Hematopoietic multipotent progenitor cell treated with erythropoietin and hydrocortisone succinate and interleukin-3 and kit ligand, for 17 days (in vitro differentiated cells): ENCODE results near the gene JDP2.
"Not testable (repeated sequence)": the region's sequence is repeated elsewhere in the genome, so short reads cannot be mapped to it uniquely, and the experiment has no call there.

Experiments
- DNase-seq: peaks from one replicate; pipeline ENCODE4 v3.0.0-alpha.2; 2015; ENCODE audit warnings: low spot score

The JDP2 gene, protein sequence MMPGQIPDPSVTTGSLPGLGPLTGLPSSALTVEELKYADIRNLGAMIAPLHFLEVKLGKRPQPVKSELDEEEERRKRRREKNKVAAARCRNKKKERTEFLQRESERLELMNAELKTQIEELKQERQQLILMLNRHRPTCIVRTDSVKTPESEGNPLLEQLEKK

DNA sequence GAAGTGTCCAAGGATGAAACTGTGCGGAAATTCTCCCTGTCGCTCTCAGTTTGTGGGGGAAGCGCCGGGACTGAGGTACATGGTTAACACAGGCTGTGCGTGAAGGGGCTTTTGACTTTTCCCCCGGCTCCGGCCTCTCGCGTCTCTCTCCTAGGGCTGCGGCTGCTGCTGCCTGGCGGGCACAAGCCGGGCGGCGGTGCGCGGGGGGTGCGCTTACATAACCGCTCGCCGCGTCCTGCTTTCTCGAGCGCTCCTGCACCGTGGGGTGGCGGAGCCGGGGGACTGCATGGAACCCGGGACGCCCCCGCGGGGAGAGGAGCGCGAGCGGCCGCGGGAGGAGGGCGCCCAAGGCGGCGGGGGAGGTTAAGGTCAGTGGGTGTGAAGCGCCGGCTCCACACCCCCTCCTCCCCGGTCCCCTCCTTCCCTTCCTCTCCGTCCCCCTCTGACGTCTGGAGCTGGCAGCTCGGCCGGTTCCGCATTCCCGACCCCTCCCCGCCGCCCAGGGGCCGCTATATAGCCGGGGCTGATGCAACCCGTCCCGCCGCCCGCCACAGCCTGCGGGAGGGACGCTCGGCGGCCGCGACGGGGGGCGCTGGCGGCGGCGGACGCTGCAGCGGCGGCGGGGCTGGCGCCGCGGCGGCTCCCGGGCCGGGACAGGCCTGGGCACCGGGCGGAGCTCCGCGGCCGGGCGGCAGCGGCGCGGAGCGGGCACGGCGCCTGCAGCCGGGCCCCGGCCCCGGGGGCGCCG, at the start of gene JDP2:
TSS of gene JDP2 (plus strand) at position 541 of the 748 bp plus-strand sequence. CDS start 9,899 bp downstream, outside the sequence.
- DNase-seq: no peak

DNA sequence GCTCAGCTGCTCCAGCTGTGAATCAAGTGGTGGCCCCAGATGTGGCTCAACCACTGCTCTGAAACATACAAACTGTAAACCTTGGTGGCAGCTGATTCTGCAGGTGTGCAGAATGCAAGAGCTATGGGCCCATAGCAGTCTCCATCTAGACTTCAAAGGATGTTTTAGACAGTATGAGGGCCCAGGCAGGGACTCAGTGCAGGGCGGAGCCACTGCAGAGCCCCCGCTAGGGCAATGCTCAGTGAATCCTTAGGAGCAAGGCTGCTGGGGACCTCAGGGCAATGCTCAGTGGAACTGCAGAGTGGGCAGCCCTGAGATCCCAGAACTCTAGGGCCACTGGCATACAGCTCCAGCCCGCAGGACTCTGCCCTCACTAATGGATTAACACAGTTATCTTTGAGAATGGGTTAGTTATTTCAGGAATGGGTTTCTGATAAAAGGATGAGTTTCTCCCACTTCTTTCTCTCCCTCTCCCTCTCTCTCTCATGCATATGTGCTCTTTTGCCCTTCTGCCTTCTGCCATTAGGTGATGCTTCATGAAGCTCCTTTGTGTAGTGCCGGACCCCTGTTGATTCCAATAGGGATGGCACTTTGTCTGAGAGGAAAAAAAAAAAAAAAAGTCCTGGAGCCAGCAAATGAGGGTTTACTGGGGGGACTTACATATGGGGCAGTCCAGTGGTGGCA, 48.4 kb upstream of the JDP2 start:
- no peak for DNase-seq

DNA sequence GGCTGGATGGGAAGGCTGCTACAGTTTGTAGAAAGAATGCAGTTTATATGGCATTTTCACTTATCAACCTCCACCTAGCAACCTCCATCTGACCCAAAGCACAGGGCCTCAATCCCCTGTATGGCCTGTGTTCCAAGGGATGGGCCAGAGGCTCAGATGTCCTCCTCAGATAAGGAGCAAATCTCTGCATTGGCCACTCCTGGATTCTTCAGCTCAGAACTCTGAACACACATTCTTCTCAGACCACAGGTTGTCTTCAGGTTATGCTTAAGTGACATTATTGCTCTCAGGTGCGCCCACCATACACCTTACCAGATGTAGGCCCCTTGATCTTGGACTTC, 47.9 kb upstream of the JDP2 start:
- DNase-seq: no peak

DNA sequence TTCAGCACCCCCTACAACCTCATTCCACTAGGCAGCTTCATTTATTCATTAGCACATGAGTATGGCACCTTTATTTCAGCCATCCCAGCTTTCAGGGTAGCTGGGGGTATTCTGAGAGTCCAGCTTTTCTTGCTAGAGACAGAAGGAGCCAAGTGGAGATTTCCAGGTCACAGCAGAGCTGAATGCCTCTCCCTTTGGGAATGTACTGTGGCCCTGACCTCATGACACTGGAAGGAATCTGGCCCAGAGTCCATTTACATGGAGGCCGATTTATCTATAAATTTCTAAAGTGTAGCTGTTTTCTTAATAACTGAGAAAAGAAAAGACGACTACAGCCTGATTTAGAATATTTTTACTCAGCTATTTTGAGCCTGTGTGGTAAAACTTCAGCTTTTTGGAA, 47.2 kb upstream of the JDP2 start:
- DNase-seq: no peak

DNA sequence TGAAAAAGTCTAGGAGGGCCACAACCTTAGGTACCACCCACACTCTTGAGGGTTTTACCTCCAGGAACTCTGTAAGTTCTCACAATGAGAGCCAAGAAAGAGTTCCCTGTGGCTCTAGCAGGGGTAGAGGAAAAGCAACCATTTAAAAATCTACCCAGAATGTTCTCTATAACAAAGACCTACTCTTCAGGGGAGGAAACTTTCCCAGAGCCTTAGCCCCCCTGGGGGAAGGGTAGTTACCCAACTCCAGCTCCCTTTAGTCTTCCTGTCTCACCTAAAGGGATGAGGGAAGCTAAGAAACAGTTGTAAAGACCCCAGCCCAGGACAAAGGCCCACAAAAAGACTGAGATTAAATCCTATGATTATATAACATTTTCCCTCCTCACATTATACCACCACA, 46.2 kb upstream of the JDP2 start:
- DNase-seq: no peak

DNA sequence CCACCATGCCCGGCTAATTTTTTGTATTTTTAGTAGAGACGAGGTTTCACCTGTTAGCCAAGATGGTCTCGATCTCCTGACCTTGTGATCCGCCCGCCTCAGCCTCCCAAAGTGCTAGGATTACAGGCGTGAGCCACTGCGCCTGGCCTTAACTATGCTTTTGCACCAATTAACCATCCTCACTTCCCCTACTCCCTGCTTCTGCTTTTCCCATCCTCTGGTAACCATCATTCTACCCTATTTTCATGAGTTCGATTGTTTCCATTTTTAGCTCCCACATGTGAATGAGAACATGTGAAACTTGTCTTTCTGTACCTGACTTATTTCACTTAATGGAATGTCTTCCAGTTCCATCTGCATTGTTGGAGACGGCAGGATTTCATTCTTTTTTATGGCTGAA, 44.6 kb upstream of the JDP2 start:
- DNase-seq: not testable (repeated sequence)

DNA sequence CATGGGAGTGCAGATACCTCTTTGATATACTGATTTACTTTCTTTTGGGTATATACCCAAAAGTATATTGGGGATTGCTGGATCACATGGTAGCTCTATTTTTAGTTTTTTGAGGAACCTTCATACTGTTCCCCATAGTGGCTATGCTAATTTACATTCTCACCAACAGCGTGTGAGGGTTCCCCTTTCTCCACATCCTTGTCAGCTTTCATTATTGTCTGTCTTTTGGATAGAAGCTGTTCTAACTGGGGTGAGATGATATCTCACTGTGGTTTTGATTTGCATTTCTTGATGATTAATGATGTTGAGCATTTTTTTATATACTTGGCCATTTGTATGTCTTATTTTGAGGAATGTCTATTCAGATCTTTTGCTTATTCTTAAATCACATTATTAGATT, 44.1 kb upstream of the JDP2 start:
- DNase-seq: no peak

DNA sequence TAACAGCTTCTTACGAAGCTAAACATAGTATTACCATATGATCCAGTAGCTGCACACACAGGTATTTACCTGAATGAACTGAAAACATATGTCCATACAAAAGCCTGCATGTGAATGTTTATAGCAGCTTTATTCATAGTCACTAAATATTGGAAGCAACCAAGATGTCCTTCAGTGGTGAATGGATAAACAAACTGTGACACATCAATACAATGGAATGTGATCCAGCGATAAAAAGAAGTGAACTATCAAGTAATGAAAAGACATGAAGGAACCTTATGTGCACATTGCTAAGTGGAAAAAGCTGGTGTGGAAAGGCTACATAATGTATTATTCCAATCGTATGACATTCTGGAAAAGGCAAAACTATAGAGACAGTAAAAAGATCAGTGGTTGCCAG, 38.1 kb upstream of the JDP2 start:
- no peak for DNase-seq

DNA sequence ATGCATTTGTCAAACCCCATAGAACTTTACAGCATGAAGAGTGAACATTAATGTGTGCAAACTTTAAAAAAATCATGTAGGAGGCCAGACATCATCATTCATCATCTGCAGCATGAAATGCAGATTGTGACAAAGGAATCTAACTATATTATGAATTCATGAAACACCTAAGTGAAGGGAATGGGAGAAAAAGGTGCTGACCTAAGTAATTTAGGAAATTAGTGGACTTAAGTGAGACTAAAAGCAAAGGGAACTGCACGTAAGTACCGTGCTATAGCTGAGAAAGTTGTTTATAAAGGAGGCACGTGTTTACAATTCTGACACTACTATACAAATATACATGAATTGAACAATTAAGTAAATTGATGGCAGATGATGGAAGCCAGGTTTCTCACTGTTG, 37.6 kb upstream of the JDP2 start:
- no peak for DNase-seq

DNA sequence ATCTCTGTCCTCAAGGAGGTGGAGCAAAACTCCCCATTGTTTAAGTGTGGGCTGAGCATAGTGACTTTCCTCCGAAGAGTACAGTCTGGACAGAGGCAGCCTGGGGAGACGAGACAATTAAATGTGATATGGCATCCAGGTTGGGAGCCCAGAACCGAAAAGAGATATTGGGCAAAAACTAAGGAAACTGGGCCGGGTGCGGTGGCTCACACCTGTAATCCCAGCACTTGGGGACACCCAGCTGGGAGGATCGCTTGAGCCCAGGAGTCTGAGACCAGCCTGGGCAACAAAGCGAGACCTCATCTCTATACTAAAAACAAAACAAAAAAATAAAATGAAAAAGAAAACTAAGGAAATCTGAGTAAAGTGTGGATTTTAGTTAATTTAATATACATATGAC, 35.9 kb upstream of the JDP2 start:
- no peak for DNase-seq

DNA sequence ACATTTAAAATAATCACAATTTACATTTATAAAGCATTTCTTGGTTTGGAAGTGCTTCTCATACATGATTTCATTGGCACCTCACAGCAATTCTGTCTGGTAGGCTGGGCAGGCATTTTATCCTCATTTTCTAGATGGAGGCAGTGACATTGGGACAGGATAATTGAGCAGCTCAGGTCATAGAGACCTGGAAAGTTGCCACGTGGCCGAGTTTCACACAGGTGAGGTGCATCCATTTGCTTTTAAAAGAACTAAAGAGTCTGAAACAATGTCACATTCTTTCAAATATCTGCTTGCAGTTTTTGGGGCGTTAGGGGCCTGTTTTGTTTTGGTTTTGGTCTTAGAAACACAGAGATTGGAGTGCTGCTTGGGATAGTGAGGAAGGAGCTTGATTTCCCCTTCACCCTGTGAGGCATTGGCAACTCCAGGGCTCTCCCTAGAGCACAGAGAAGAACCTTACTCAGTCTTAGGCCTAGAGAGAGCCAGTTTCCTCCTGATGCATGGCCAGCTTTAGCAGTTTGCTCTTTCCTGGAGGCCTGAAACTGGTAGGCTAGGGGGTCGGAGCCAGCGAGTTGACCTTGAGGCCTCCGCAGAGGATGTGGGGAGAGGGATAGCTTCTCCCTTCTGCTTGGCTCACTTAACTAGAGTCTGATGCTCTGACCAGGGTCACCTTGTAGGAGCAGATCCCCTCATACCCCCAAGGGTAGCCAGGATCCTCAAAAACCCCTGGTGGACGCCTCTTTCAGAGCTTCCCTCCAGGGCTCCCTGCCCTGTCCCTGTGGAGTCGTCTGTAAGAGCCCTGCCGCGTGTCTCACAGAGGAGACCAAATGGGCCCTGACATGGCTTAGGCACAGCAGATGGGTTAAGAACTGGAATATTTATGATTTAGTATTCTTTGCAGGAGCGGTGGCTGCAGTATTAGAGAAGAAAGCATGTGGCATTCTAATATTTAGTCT, 34.9 kb upstream of the JDP2 start:
- DNase-seq: no peak

DNA sequence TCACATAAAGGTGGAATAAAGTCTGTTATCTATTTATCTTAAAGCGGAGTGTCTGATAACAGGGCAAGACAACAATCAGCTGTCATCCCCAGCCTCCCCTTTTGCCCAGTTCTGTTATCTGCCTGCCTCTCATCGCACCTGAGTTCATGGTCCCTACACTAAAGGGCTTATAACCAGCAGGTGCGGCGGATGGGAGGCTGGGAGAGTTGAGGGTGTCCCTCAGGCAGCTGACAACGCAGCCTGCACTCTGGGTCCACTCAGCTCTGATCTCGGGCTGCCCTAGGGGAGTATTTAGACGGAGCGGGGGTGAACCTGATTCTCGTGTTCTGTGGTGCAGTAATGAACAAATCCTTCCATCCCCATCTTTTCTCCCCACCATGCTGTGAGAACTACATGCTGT, 34.0 kb upstream of the JDP2 start:
- DNase-seq: no peak

DNA sequence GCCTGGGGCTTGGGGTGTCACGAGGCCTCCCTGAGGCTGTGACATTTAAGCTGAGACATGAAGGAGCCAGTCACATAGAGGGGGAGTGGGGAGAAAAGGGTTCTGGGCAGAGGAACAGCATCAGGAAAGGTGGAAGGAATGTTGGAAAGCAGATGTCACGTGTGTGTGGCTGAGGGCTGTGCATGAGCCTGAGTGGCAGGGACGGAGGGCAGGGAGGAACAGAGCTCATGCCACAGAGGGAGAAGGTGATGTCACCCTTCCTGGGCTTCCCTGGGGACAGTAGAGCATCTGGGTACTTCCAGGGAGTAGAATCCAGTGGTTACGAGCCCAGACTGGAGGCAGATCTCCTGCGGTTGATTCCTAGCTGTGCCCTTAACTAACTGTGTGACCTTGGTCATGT, 32.0 kb upstream of the JDP2 start:
- no peak for DNase-seq

DNA sequence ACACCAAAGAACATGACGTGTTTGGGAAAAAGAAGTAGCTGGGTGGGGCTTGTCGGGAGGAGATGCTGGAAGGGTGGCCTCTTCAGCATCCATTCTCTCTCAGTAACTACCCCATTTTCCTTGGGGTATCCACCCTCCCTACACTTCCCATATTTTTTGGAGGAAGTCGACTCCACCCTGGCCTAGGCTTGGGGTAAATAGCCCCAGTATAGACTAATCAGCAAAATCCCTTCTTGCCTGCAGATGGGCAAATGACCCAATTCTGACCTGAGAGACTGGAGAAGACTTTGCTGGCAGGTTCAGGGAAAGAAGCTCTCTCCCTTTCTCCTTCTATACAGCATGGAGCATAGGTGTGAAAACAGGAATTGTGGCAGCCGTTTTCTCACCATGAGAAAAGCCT, 28.5 kb upstream of the JDP2 start:
- DNase-seq: no peak

DNA sequence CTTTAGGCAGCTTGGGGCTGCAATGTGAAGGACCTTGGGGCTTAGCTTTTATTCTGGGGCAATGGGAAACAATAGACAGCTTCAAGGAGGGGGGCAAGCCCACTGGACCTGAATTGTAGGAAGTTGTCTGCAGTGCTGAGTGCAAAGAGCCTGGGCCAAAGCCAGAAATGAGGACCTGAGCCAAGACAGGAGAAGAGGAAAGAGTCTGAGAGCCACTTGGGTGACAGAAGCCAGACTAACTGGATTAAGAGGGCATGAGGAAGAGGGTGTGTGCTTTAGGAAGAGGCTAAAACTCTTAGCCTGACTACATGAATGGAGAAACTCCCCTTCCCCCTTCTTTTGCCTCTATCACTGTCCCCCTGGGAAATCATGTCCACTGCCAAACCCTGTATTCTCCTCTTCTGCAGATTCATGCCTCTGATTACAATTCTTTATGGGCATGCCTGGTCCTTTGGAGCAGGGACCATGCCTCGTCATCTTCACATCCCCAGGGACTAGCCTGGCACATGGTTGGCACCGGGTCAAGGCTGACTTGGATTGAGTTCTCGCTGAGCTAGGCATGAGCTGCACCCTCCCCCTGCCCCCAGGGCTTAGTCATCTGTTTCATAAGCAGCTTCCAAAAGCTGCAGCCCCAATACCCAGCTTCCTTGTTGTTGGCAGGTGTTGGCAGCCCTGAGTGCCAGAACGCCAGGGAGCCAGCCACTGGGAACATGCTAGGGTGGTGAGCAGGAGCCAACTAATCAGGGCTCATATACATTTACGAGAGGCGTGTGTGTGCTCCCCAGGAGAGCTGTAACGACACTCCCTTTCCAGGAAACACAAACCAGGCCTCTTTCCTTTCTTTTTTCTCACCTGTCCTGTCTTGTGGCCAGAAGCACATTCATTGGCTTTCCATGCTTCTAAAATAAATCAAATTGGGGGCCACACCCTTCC, 27.7 kb upstream of the JDP2 start:
- DNase-seq: no peak

DNA sequence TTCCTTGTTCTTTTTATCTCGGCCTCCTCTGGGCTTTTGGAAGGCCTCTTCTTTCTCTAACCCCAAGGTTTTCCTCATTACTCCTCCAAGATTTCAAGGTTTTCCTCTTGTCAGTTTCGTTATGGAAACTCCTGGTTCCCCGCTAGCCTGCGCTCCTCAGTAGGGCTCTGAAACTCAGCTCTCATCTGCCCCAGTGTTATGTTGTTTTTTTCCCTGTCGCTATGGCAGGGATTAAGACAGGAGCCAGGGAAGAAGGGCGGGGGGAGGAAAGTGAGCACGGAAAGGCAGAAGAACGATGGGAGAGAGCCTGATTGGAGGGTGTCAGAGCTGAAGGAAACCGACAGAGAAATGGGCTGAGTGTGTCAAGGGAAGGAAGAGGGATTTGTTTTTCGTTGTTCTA, 26.5 kb upstream of the JDP2 start:
- DNase-seq: no peak

DNA sequence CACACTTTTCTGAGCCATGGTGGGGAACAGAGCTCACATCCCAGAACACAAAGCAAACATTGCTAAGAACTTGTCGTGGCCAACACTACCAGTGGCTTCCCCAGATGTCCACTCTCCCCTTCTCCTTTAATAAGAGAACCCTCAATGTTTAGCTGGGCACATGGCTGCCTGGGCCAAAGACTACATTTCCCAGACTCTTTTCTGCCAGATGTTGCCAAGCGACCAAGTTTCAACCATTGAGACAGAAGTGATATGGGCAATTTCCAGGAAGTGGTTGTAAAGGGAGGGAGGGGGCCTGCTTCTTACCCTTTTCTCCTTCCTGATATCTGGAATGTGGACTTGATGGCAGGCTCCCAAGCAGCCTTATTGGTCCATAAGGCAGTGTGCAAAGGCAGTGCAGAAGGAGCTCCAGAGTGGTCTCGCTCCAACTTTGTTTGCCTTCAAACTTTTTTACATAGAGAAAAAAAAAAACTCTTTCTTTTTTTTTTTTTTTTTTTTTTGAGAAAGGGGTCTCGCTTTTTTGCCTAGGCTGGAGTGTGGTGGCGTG, 24.9 kb upstream of the JDP2 start:
- DNase-seq: no peak

DNA sequence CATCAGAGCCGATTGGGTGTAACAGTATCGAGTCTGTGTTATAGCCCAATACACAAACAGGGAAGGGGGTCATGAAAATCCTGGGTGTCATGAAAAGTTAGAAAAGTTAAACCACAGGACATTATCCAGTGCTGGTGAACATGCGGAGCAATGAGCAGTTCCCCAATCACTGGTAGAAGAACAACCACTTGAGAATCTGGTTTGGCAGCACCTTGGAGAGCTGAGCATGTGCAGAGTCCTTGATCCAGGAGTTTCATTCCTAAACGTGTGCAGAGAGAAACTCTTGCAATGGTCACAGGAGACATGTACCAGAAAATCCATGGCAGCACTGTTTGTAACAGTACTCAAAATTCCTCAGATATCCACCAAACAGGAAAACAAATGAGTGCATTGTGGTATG, 23.0 kb upstream of the JDP2 start:
- no peak for DNase-seq

DNA sequence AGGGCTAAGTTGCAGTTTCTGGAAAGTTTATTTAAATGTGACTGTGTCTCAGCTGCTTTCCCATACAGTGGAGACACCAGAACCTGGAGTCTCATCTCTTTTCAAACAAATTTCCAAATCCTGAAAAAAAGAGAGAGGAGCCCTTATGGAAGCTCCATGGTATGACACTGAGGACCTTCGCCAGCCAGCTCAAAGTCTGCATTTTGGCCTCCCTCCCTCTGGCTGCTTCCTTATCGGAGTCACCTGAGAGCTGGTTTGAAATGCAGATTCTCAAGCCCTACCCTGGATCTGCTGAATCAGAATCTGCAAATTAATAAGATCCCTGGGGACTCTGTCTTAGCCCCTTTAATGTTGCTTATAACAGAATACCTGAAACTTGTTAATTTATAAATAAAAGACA, 21.7 kb upstream of the JDP2 start:
- no peak for DNase-seq

DNA sequence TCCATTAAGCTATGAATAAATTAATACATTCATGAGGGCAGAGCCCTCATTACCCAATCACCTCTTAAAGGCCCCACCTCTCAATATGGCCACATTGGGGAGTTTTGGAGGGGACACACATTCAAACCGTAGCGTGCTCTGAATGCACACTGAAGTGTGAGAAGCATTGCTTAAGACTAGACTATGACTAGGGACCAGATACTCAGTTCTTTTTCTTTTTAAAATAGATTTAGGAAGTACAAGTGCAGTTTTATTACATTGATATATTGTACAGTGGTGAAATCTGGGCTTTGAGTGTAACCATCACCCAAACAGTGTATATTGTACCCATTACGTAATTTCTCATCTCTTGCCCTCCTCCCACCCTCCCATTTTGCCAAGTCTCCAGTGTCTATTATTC, 21.0 kb upstream of the JDP2 start:
- DNase-seq: no peak
